Osteocyte (in vitro differentiated cells): ENCODE data around the gene RAB11FIP2. TPM values are rescaled to one million over a fixed set of nuclear protein-coding genes. Genes with fewer than 3 reads are reported as not detected.

ENCODE experiments used
- DNase-seq: peaks from one replicate; pipeline ENCODE4 v3.0.0; 2021; ENCODE audit warnings: mixed read lengths; ENCODE audit not compliant: unreplicated experiment; ENCODE audit errors: extremely low spot score
- H3K27ac Mint-ChIP-seq: one replicate; pipeline ENCODE4 v1.8.0; 2021; ENCODE audit warnings: mild to moderate bottlenecking, mixed read lengths; ENCODE audit not compliant: unreplicated experiment
- H3K27me3 Mint-ChIP-seq: one replicate; pipeline ENCODE4 v1.8.0; 2021; ENCODE audit warnings: mixed read lengths; ENCODE audit not compliant: unreplicated experiment
- H3K36me3 Mint-ChIP-seq: one replicate; pipeline ENCODE4 v1.8.0; 2021; ENCODE audit warnings: mixed read lengths; ENCODE audit not compliant: unreplicated experiment
- H3K4me1 Mint-ChIP-seq: one replicate; pipeline ENCODE4 v1.8.0; 2021; ENCODE audit warnings: mixed read lengths; ENCODE audit not compliant: unreplicated experiment
- H3K4me3 Mint-ChIP-seq: one replicate; pipeline ENCODE4 v1.8.0; 2021; ENCODE audit warnings: mild to moderate bottlenecking, moderate library complexity, mixed read lengths; ENCODE audit not compliant: unreplicated experiment
- H3K9me3 Mint-ChIP-seq: one replicate; pipeline ENCODE4 v1.8.0; 2021; ENCODE audit warnings: mixed read lengths; ENCODE audit not compliant: unreplicated experiment
- CTCF ChIP-seq: fragments of 200-600 bp; sonication (generic); IDR thresholded peaks from 2 replicates; pipeline ENCODE4 v1.5.0; 2021; ENCODE audit warnings: antibody characterized with exemption, mild to moderate bottlenecking, moderate library complexity
- total RNA-seq: library from RNA; stranded (reverse); gene quantifications from 2 replicates; pipeline ENCODE4 v1.2.1, GENCODE V29; 2021

Gene RAB11FIP2
- total RNA-seq, 1 donor from 2014 or later: 23.1 TPM

- no peaks in the 10 kb centered on the region for H3K9me3 Mint-ChIP-seq
- H3K4me1 Mint-ChIP-seq: peaks cover under 1% of the 10 kb centered on the region
- no peak for TF ChIP-seq CTCF
- no peaks in the 10 kb centered on the region for H3K27me3 Mint-ChIP-seq
- peaks cover 24% of the 10 kb centered on the region for H3K36me3 Mint-ChIP-seq
- no peak for DNase-seq
- H3K27ac Mint-ChIP-seq: no peak overlapping the region
- H3K4me3 Mint-ChIP-seq: no peak overlapping the region
Measured at GRCh38 chr10:118012952-118013525, 33.7 kb downstream of the RAB11FIP2 start.

GRCh38 chr10:118007773-118008172, 39.0 kb downstream of the RAB11FIP2 start:
- Mint-ChIP-seq H3K27ac (no peak overlapping the region), H3K27me3 (no peaks in the 10 kb centered on the region), H3K4me1 (peaks cover 6% of the 10 kb centered on the region), H3K9me3 (no peaks in the 10 kb centered on the region), H3K4me3 (no peak overlapping the region), H3K36me3 (peaks cover 29% of the 10 kb centered on the region)
- no peak for DNase-seq
- TF ChIP-seq CTCF: no peak

GRCh38 chr10:118003126-118003525, 43.6 kb downstream of the RAB11FIP2 start:
- H3K36me3 Mint-ChIP-seq: peaks cover 28% of the 10 kb centered on the region
- DNase-seq: no peak
- no peak overlapping the region for H3K4me3 Mint-ChIP-seq

GRCh38 chr10:118002581-118002980, 44.2 kb downstream of the RAB11FIP2 start:
- no peaks in the 10 kb centered on the region for H3K27me3 Mint-ChIP-seq
- no peak for DNase-seq
- no peaks in the 10 kb centered on the region for H3K9me3 Mint-ChIP-seq
- peaks cover 23% of the 10 kb centered on the region for H3K36me3 Mint-ChIP-seq
- peaks cover 1% of the 10 kb centered on the region for H3K4me1 Mint-ChIP-seq
- TF ChIP-seq CTCF: no peak
- no peak overlapping the region for H3K4me3 Mint-ChIP-seq
- no peak overlapping the region for H3K27ac Mint-ChIP-seq

More at GRCh38 chr10:118003126-118003525, 43.6 kb downstream of the RAB11FIP2 start:
- H3K27ac Mint-ChIP-seq: no peak overlapping the region
- H3K9me3 Mint-ChIP-seq: no peaks in the 10 kb centered on the region
- no peaks in the 10 kb centered on the region for H3K27me3 Mint-ChIP-seq
- peaks cover 6% of the 10 kb centered on the region for H3K4me1 Mint-ChIP-seq
- no peak for TF ChIP-seq CTCF

- no peak overlapping the region for H3K4me3 Mint-ChIP-seq
- H3K36me3 Mint-ChIP-seq: peaks cover 11% of the 10 kb centered on the region
- H3K4me1 Mint-ChIP-seq: no peaks in the 10 kb centered on the region
- DNase-seq: no peak
- H3K27ac Mint-ChIP-seq: no peak overlapping the region
- H3K27me3 Mint-ChIP-seq: no peaks in the 10 kb centered on the region
- TF ChIP-seq CTCF: no peak
- no peaks in the 10 kb centered on the region for H3K9me3 Mint-ChIP-seq
Measured at GRCh38 chr10:117997673-117998072, 49.1 kb downstream of the RAB11FIP2 start.
